Activated effector memory CD4-positive, alpha-beta T cell treated with anti-CD3 and anti-CD28 coated beads, Interleukin-2, amount 50 U/mL, for 16 hours (primary cell): ENCODE measurements around the gene RTN4R.

ENCODE experiments used
- DNase-seq: peaks from one replicate; pipeline ENCODE4 v3.0.0-alpha.2; 2020

Gene RTN4R

DNA sequence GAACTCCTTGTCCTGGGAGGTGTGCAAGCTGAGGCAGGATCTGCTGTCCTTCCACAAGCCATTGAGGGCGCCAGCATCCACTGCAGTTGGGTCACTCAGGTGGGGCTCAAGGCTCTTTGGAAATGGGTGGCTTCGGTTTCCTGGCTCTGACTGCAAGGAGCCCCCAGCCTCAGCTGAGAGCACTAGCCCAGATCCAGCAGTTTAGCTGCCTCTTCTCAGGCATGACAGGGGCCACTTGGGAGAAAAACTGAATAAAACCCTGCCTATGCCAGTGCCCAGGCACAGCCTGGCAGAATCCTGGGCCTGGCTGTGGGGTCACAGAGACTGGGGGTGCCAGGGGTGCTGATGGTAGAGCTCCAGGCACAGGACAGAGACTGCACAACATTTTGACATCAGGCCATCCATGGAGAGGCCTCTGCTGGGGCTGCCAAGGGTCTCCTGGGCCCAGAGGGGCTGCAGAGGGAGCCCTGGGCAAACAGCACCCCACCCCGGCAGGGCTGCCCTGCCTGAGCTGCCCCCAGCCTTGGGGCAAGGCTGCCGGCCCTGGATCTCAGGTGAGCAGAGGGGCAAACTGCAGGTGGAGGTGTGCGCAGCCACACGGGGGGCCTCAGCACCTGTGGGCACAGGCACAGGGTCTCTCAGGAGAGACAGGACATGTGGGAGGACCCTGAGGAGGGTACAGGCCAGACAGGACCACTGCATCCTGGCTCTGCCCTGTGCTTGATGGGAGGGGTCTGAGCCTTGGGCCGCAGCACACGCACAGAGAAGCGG is 28.3 kb downstream of the RTN4R start:
- DNase-seq, result no peak

DNA sequence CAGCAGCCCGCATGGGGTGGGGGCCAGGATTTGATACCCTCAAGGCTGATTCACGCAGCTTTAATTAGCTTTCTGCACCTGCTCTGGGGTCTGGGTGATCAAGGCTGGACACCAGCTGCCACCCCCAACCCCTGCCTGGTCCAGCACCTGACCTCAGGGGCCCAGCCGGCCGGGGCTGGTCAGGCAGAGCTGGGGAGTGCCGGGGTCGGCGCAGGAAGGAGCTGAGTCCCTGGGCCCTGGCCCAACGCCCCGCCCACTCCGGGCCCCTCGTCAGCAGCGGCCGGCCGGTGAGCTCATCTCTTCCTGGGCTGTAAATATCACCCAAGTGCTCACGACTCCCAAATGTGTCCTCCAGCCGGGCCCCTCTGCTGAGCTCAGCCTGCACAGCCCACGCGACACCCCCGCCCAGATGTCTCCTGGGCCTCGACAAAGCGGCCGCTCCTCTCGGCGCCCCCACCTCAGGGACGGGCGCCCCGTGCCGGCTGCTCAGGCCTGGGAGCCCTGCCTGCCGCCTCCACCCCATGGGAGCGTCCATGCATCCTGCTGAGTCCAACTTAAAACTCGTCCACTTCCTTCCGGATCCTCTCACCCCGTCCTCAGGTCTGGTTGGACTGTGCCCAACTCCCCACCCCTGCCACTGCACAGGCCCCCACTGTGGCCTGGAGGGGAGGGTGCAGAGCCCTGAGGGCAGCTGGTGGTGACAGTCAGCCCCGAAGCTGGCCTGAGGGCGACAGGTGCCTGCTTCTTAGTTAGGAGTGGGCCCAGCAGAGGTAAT is 29.0 kb downstream of the RTN4R start:
- no peak for DNase-seq

DNA sequence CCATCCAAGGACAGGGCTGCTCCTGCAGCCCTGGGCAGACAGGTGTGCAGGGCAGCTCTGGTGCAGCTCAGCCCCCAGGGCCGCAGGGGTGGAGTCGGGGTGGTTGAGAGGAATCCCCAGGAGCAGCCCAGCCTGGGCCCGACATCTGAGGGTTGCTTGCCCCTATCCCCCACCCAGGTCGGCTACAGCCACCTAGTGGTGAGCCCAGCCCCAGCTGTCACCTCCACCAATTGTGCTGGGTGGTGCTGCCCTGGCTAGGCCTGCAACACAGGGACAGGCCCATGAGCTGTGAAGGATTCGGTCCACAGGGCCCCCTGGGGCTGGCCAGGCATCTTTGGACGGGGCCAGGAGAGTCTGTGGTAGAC is 29.6 kb downstream of the RTN4R start:
- DNase-seq, result peak; percentile 80

DNA sequence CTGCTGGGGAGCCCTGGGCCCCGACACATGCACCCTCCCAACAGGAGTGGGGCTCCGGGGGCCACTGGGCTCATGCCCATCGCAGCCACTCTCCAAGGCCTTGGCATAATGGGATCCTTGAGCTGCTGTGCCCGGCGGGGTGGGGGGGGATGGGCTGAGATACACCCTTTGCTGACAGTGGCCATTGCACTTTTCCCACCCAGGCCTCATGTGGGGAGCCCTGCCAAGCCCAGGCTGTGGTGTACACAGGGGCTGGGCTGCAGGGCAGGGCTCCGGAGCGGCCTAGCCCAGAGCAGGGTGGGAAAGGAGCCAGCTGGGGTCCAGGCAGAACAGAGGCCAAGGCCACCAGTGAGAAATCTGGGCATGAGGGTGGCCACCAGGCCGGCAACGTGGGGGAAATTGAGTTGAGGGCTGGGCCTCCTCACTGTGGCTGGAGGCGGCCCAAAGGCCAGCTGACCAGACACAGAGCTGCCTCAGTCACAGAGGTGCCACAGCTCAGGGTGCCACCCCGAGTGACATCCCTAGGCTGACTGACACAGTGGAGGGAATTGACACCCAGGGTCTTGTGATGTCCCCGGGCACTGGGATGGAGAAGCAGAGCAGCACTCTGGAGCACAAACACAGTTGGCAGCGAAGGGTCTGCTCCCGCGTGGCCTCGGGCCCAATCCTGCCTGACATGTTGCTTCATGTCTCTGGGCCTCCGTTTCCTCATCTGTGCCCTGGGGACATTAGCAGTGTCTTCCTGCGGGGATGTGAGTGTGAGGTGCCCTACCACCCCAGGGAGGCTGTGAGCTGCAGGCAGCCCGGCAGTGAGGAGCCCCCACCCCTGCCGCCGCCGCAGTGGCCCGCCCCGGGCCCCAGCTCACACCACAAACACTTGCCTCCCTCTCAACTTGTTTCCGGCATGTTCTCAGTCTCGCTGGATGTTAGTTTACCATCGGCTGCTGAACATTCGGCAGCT is 30.4 kb downstream of the RTN4R start:
- DNase-seq, result peak; percentile 71

DNA sequence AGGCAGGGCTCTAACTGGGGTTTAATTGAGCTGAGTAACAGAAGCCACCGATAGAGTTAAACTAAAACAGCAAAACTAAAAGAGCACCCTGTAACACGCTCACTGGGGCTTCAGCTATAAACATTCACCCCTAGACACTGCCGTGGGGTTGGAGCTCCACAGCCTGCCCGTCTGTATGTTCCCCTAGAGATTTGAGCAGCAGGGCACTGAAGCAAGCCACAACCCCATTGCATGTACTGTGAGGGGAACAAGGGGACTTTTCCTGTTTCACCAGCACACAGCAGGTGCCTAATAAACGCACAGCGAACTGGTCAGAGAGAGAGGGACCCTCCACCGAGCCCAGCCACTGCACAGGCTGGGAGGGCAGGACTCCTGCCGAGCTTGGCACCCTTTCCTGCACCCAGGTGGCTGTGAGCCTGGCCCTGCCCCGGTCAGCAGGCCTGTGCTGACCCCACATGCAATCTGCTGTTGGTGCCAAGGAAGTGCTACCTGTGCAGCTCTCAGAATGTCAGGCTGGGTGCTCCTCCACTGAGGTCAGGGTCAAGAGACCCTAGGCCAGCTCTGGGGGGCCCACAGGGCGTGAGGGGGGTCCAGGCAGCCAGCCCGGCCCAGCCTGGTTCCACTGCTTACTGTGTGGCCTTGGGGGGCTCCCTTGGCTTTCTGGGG is 31.9 kb downstream of the RTN4R start:
- no peak for DNase-seq

DNA sequence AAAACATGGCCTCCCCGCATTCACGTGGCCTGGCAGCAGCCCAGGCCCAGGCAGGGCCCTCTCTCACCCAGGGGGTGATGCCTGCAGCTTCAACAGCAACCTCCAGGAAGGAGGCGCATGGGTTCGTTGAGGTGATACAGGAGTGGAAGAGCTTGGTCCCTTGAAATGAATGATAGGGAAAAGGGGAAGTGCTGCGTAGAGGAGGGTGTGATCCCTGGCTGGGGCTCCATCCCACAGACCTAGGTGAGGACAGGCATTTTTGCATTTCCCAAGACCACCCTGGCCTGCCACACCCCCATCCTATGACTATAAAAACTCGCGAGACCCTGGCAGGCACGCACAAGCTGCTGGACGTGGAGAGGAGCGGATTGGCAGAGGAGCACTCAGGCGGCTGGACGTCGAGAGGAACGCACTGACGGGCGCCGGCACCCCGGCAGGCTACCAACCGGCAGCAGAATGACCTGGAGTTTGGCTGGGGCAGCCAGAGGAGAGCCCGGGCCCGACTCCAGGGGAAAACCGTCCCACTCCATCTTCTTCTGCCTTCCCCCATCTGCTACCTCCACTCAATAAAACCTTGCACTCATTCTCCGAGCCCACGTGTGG is 32.6 kb downstream of the RTN4R start:
- no peak for DNase-seq

DNA sequence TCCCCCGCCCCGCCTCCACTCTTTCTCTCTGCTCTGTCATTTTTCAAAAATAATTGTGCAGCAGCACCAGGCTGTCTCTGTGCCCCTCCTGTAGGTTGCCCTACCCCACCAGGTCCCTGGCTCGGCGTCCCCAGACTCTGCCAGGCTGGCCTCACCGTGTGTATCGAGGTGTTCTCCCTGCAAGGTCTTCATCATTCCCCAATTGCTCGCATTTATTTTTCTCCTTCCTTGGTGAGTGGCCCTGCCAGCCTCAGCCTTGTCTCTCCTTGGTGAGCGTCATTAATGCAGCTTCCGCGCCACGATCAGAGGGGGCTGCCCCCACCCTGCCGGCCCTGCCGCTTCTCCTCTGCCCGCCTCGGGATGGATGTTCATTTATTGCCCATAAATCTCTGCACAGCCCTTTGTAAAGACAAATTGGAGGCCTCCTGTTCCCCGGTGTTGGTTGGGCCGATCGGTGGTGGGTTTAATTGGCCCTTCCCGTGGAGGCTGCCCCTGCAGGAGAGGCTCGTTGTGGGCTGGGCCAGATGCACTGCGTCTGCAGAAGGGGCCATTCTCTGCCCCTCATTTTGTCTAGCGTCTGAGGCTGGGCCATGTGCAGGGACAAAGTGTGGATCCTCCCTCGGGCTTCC is 33.2 kb downstream of the RTN4R start:
- no peak for DNase-seq

DNA sequence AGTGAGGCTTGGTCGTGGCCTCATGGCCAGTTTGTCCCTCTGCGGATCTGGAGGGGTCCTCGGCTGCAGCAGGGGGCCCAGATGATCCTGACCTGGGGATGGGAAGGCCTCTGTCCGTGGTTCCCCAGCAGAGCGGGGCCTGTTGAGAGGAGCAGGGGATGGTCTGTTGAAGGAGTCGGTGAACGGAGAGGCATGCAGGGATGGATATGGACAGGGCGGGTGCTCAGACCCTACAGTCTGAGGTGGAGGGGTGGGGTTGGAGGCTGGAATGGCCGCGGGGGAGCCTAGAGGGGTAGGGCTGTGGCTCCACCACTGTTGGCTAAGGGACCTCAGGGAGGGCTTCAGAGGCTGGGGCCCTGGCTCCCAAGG is 33.8 kb downstream of the RTN4R start:
- no peak for DNase-seq

DNA sequence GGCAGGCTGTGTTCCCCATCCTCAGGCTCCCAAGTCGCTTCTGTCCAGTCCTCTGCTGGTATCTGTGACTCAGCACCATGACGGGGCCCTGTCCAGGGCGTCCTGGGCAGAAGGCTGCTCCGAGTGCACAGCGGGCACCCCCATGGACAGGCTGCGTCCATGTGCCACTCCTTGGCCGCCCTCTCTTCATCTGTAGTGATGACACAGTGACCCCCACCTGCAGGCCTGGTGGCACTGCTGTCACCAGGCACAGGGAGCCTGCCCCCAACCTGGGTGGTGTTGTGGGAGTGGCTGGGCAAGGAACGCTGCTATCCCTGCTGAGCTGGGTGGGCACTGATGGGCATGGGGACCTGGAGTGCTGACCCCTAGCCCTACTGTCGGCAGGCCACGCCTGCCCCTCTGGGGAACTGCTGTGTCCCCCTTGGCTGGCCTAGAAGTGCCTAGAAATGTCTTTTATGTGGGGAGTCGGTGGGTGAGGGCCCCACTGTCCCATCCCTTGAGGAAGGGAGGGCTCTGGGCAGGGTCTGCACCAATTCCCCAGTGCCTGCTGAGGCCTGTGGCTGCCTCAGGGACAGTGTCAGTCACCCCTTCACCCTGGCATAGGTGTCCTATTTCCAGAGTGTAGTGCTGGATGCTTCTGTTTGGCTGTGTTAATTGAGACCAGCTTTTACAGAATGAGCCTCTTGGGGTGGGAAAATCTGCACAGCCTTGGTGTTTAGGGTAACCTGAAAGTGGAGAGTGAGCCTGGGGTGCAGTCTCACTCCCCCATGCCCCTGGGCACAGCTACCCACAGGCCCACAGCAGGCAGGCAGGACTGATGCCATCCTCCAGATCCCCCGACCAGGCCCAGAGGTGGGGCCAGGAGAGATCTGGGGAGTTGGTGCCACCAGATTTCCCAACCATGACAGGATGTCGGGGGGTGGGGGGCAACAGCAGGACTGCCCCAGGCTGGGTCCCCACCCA is 34.5 kb downstream of the RTN4R start:
- no peak for DNase-seq

DNA sequence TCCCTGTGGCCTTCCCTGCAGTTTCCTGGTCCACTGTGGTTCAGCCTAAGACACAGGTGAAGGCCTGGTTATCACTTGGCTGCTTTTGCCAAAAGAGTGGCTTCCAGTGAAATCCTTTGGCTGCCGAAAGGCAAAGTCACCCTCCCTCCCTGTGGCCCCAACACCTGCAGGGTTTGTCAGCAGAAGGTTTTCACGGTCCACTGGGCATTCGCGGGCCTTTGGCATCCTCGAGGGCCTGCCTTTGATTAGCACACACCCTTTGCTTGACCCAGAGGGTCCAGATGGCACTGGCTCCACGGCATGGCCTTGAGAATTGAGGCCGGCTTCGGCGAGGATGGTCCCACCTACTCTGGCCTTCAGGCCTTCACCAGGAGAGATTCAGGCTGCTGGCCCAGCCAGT is 35.3 kb downstream of the RTN4R start:
- no peak for DNase-seq

DNA sequence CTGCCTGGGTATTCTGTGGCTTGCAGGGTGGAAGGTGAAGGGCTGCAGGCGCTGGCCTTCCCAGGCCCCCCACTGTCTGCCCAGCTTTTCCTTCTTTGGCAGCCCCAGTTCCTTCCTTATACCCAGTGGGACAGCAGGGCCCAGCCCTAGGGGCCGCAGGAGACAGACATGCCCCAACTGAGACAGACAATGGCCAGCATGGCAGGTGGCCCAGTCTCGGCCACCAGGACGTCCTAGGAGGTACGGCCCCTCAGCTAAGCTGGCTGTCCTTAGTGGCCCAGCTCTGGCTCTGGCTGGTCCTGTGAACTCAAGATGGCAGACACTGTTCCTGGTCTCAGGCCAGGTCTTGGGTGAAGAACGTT is 35.9 kb downstream of the RTN4R start:
- no peak for DNase-seq

DNA sequence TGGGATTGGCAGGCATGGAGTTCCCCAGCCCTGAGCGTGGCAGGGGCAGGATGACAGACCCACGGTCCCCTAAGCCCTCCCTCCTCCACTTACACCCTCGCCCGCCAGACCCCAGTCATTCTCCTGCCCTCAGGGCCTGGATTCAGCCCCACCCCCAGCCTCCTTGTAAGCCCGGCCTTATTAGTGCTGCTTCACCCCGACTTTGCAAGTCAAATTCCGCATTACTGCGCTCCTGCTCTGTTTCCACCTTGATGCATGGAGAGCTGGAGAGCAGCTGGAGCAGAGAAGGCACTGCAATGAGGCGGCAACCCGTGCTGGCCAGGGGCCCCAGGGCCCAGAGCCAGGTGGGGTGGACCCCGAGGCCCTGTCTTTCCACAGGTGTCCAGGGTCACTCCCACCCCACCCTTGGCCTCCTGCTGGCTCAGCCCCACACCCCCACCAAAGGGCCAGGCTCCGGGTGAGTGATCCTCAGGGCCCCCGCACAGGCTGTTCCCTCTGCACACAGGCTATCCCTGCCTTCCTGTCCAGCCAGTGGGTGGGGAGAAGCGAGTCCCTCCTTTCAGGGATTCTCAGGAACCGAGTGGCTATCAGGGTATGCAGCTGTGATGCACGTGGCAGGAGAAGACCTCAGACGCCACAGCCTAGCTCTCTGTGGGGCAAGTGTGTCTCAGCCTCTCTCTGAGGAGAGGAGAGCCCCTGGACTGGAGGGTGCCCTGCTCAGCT is 36.4 kb downstream of the RTN4R start:
- no peak for DNase-seq

DNA sequence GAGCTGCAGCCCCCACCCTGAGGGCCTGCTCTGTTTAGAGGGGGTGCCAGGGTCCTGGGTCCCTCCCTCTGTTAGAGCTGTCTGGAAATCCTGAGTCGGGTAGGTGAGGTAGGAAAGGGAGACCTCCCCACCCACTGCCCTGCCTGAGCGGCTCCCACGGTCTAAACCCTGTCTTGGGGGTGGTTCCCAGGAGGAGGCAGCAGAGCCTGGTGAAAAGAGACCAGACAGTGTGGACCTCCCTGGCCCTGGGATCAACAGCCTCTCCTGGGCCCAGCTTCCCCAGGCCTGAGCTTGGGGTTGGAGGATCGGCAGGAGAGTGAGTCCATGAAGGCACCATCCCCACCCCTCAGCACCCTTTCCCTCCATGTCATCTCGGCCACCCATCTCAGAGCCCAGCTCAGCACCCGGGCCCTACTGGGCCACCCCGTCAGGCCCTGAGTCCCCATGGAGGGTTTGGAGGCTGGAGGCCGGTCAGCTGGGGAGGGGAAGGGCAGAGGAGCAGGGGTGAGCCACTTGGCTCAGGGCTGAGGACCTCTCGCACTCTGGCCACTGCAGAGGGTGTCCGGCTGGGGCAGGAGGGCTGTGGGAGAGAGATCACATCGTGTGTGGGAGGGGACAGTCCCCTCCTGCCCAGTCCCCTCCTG is 37.2 kb downstream of the RTN4R start:
- no peak for DNase-seq

DNA sequence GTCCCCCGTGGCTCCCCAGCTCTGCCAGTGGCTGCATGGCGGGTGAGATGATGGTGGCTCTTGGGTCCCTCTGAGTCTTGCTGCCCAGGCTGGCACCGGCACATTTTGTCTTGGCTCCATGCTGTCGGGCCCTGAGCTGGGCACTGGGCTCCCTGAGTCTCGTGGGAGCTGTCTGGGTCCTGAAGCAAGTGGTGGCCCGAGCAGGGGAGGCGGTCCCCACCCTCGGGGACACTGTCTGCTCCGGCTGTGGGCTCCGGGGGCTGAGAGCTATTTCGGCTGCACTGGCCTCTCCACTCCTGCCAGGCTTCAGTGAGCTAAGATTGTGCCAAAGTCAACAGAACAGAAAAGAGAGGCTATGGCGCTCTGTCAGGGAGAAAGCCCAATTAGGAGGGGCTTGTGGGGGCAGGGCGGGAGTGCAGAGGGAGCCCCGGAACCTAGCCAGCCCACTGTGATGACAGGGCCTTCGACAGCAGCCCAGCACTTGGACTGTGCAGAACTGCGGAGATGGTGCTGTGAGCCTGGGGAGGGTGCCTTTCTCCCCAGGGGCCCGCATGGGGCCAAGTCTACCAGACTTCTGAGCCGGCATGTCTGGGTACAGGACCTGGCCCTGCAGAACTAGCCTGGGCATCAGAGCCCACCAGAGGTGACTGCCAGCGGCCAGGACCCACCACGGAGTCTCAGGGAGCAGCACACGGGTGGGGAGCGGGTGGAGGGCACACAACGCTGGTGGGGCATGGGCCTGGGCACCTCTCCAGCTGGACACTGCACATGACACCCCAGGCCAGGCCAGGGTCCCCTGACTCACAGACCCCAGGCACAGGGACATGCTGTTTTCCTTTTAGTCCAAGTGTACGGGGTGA is 38.0 kb downstream of the RTN4R start:
- DNase-seq, result no peak

DNA sequence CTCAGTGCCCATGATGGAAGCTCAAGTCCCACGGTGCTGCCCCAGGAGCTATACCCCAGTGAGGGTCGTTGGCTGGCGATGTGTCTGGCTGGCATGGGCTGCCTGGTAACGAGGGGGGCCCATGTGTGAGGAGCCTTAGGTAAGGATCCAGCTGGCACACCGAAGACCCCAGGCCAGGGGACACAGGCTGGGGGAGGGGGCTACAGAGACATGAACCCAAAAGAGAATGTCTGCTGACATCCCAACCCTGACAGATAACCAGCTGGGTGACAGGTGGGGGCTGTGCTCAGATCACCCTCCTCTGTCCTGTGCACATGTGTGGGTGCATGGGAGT is 39.2 kb downstream of the RTN4R start:
- no peak for DNase-seq

DNA sequence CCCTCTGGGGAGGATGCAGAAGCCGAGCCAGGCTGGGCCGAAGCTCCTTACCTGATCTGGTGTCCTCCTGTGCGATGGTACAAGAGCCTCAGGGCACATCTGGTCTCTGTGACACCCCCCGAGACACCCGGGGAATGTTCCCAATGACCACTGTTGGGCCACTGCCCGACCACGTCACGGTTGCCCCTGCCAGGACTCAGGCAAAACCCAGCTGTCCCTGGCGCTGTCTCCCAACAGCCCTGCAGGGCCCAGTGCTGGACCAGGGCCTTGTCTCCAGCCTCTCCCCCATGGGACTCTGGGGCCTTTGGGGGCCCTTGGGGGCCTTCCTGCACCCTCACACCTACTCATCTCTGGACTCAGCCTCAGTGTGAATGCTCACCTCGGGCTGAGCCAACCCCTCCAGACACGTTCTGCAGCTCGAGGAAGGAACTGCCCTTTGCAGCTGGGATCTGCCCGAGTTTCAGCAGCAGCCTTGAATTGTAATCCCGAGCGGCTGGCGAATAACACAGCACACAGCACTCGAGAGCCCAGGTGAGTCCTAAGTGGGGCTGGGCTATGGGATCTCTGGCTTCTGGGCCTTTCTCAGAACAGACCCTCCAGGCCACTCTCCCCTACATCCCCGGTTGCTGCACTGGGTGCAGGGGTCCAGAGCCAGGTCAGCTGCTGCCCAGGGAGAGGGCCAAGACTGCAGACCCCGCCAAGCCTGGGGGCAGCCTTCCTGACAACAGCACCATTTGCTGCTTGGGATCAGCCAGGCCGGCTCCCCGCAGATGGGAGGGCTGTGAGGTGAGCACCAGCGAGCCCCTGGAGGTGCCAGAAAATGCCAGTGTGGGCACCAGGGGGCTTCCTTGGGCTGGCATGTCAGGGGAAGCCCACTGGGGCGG is 39.8 kb downstream of the RTN4R start:
- DNase-seq, result no peak

DNA sequence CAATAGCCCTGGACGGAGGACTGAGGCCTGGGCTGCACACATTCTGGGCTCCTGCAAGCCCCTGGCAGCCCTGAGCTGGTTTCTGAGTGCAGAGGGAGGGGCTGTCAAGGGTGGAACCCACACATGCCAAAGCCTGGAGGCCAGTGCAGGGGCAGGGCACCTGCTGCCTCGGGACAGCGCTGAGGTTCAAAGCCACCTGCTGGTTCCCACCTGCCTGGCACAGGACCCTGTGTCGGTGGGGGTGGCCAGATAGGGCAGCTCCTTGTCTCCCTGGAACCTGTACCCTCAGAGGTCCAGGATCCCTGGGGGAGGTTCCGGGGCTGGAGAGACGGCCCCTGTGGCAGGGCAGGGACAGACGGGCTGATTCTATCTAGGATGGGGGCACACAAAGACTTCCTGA is 40.8 kb downstream of the RTN4R start:
- DNase-seq, result no peak
